HL-60/S4 treated with retinoic acid at 250 ng/mL for 4 days and 3 days (cell line): ENCODE measurements around the gene EIF4A2.

Source experiments
- in situ Hi-C: fragments of 300-500 bp; cut with MboI; formaldehyde crosslinking; loops from 2 replicates; pipeline ENCODE4 v1.7.0; 2022; ENCODE audit warnings: low sequenced_read_pairs

The EIF4A2 gene

GRCh38 chr3:186784820-186785494 is 1.6 kb downstream of the EIF4A2 start:
- in situ Hi-C loops: no loop called here

- in situ Hi-C loops: no loop called here
These were observed 2.2 kb downstream of the EIF4A2 start for GRCh38 chr3:186785495-186786018.

- in situ Hi-C loops: no loop called here
These were observed 3.5 kb downstream of the EIF4A2 start for GRCh38 chr3:186786922-186787321.

GRCh38 chr3:186787642-186788481 is 4.5 kb downstream of the EIF4A2 start:
- in situ Hi-C loops: no loop called here

DNA sequence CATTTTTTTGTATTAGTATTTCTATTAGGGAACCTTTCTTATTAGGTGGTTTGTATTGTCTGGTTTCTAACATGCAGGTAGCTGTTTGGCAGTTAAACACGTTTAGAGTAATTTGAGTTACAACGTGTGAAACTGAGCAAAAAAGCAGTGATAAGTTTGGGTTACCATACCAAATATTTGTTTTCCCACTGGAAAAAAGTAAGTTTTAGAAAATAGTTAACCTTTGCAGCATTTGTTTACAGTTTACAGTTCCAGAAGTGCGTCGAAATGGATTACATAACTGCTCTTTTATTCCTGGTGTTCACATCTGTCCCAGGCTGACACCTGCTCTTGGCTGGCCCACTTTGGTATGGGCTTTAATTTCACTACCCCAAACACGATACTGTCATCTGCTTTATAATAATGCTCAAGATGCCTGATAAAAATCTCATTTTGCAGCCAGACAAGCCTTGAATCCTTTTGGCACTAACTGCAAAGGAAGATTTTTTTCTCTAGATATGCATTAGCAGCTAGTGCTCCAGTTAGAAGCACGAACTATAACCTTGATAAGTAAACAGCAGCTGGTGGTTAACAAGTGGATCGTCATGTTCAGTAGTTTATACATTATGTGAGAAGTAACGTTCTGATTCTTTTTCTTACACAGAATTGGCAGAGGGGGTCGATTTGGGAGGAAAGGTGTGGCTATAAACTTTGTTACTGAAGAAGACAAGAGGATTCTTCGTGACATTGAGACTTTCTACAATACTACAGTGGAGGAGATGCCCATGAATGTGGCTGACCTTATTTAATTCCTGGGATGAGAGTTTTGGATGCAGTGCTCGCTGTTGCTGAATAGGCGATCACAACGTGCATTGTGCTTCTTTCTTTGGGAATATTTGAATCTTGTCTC is 5.3 kb downstream of the EIF4A2 start:
- in situ Hi-C loops: no loop called here

- in situ Hi-C loops: no loop called here
These were observed 6.3 kb downstream of the EIF4A2 start for GRCh38 chr3:186789554-186790260.

- in situ Hi-C loops: no loop called here
These were observed 7.0 kb downstream of the EIF4A2 start for GRCh38 chr3:186790261-186790981.

DNA sequence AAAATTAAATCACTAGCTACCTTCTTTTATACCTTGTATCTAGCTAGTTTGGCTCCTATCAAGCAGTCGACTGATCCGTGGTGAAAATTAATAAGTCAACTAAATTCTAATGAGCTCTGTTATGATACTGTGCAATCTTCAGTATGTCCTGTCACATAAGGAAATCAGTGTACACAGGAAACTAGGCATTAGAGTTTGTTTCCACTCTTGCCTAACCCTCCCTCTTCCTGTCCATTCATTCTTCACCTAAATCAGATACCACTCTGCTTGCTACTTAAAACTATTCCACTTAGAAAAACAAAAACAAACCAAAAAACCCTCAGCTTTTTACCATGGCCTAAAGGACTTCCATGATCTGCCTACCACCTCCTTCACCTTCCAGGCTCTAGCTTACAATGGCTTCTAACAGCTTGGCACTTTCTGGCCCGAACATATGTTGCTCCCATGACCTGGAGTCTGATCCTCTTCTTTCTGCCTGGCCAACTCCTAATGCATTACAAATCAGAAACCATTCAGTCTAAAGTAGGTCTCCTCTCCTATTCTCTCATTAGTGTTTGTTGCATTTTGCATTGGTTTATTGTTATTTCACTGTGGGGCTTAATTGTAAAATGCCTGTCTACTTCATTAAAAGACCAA is 15.0 kb downstream of the EIF4A2 start:
- in situ Hi-C loops: no loop called here

DNA sequence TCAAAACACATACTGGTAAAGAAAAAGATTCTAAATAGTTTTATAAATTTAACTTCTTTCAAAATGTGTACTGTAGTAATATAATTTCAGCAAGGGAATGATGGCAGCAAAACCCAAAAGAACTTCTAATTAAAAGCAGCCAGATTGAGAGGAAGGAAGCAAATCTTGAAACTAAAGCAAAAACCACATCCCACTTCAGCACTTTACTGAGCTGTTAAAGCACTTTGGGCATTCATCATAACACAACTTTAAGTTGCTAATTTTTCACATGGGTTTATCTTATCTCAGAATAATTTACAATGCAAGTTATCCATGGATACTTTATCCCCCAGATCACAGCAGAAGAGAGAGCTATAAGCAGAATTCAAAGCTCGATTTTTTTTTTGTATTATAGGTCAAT is 16.9 kb downstream of the EIF4A2 start:
- in situ Hi-C loops: loop anchor here (25.0 kb wide), 2 partner anchors 188 to 813 kb away; partner anchors contain the start of gene AHSG

DNA sequence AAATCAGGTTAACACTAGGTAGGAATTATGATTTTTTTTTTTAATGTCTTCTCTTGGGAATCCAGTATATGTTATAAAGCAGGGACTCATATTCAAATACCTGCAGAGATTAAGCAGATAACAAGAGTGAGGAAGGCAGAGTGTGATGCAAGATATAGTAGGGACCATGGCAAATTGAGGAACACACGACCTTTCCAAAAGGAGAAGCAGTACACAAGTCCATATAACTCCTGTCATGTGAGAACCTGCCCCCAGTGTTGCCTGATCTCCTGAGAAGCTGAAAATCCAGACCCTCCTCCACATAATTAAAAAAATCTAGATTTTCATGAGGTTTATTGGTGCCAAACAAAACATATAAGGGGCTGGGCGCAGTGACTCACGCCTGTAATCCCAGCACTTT is 19.3 kb downstream of the EIF4A2 start:
- in situ Hi-C loops: loop anchor here (25.0 kb wide), 2 partner anchors 190 to 815 kb away; partner anchors contain the start of gene AHSG

DNA sequence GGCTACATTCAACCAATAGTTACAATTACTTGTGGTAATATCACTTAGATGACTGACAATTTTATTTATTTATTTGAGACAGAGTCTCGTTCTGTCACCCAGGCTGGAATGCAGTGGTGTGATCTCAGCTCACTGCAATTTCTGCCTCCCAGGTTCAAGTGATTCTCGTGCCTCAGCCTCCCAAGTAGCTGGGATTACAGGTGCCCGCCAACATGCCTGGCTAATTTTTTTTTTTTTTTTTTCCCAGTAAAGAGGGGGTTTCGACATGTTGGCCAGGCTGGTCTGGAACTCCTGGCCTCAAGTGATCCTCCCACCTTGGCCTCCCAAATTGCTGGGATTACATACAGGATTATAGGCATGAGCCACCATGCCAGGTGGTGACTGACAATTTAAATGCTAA is 20.1 kb downstream of the EIF4A2 start:
- in situ Hi-C loops: loop anchor here (25.0 kb wide), 2 partner anchors 191 to 816 kb away; partner anchors contain the start of gene AHSG

DNA sequence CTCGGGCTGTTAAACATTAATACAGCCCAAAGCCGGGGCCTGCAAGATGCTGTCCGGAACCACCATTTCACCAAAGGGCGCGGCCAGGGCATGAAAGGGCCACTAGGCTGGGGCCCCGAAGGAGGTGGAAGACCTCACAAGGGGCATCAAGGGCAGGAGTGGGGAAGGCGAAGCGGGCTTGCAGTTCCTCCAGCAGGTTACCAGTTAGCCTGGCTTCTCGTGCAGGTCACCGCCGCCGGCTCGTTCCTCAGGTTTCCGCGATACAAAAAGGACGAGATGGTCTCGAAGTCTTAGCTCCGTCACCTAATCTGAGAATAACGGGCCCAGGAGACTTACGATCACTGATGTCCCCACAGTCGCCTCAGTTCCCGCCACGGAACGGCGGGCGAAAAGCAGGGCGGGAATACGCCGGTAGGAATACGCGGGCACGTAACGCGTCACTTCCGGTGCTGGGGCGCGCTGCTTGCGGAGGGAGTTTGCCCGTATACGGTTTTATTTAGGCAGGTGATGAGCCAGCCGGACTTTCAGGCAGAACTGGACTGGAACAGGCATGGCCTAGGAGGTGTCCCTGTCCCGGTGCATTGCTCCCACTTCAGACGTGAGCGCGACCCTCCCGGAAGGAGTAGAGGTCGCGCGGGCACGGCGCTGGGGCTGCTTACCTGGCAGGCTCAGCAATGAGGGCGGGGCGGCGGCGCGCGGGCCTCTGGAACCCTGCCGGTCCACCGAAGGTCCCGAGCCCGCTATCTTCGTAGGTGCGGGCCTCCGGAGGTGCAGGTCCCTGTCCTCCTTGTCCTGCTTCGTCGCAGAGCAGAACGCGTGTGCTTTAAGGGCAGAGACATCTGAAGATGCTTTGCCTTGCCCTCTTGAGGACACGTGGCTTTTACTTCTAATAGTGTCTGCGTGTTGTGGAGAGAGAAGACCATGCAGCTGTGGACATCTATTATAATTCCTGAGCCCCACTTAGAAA is 23.0 kb downstream of the EIF4A2 start, which contains the start of gene RFC4:
Gene RFC4 (minus strand): TSS at position 394 of the 967 bp plus-strand sequence. CDS start 1,769 bp downstream, outside the sequence.
- in situ Hi-C loops: loop anchor here (25.0 kb wide), 2 partner anchors 194 to 819 kb away; partner anchors contain the start of gene AHSG

DNA sequence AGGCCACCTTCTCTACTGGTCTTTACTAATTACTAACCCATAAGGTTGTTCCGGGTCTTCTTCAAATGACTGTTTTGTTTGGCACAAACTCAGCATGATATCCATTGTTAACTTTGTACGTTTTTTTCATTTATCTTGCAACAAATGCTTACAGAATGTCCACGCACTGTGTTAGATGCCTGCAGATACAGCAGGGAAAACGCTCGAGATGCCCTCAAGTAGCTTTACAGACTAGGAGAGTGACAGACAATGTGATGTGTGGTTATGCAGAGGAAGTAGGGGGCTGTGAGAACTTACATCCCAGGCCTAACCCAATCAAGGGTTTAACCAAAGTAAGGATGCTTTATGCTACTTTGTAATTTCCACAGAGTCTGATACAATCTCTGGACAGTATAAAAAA is 23.9 kb downstream of the EIF4A2 start:
- in situ Hi-C loops: loop anchor here (25.0 kb wide), 2 partner anchors 195 to 820 kb away; partner anchors contain the start of gene AHSG

DNA sequence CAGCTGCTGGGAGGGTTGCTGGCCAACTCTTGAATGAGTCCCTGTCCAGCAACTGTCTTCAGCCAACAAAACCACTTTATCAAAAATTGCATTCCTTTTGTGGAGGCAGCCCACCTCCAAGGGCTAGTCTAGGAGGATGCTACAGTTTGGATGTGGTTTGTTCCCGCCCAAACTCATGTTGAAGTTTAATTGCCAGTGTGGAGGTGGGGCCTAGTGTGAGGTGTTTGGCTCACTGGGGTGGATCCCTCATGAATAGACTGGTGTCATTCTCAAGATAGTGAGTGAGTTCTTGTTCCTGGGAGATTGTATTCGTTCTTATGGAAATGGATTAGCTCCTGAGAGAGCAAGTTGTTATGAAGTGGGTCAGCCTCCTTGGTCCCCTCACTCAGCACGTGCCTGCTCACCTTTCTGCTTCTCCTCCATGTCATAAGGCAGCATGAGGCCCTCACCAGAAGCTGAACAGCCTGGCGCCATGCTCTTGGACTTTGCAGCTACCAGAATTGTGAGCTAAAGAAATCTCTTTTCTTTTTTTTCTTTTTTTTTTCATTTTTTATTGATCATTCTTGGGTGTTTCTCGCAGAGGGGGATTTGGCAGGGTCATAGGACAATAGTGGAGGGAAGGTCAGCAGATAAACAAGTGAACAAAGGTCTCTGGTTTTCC is 27.1 kb downstream of the EIF4A2 start:
- in situ Hi-C loops: loop anchor here (25.0 kb wide), 2 partner anchors 198 to 823 kb away; partner anchors contain the start of gene AHSG

GRCh38 chr3:186811313-186811712 is 27.9 kb downstream of the EIF4A2 start:
- in situ Hi-C loops: loop anchor here (25.0 kb wide), 2 partner anchors 199 to 824 kb away; partner anchors contain the start of gene AHSG

- in situ Hi-C loops: loop anchor here (25.0 kb wide), 2 partner anchors 202 to 827 kb away; partner anchors contain the start of gene AHSG
These were observed 30.7 kb downstream of the EIF4A2 start for GRCh38 chr3:186814100-186814499.

GRCh38 chr3:186815435-186815834 is 32.1 kb downstream of the EIF4A2 start:
- in situ Hi-C loops: loop anchor here (25.0 kb wide), 2 partner anchors 203 to 828 kb away; partner anchors contain the start of gene AHSG
